Measurements from ENCODE around the gene SUPT5H. TPM values are rescaled to one million over a fixed set of nuclear protein-coding genes. Genes with fewer than 3 reads are reported as not detected.
A peak's percentile ranks its signal among the peaks of the same experiment; 100 is the strongest.

The SUPT5H gene
- total RNA-seq, 1 donor from 2014 or later: 140 TPM

- Mint-ChIP-seq H3K4me1 (peaks cover 34% of the 10 kb centered on the region), H3K27me3 (ENCODE audit: low read depth) (peaks cover under 1% of the 10 kb centered on the region), H3K27ac (ENCODE audit: unreplicated experiment) (peak overlapping the region; percentile 5), H3K36me3 (ENCODE audit: low read depth) (no peaks in the 10 kb centered on the region), H3K4me3 (peak overlapping the region; percentile 91), H3K9me3 (no peaks in the 10 kb centered on the region)
- no peak for TF ChIP-seq CTCF (conservative IDR thresholded peaks at IDR 0.05)
- DNase-seq (ENCODE audit: low read depth, low spot score): no peak
Observed at GRCh38 chr19:39401070-39401548, 44.3 kb upstream of the SUPT5H start.

GRCh38 chr19:39401549-39402345 is 43.6 kb upstream of the SUPT5H start:
- Mint-ChIP-seq H3K27me3 (ENCODE audit: low read depth) (peaks cover 4% of the 10 kb centered on the region), H3K27ac (ENCODE audit: unreplicated experiment) (peak overlapping the region; percentile 99), H3K4me3 (peak overlapping the region; percentile 91), H3K9me3 (no peaks in the 10 kb centered on the region), H3K4me1 (peaks cover 37% of the 10 kb centered on the region), H3K36me3 (ENCODE audit: low read depth) (no peaks in the 10 kb centered on the region)
- no peak for DNase-seq (ENCODE audit: low read depth, low spot score)
- no peak for TF ChIP-seq CTCF (conservative IDR thresholded peaks at IDR 0.05)

GRCh38 chr19:39402346-39403300 is 42.8 kb upstream of the SUPT5H start:
- Mint-ChIP-seq H3K4me3 (peak overlapping the region; percentile 91), H3K4me1 (peaks cover 37% of the 10 kb centered on the region), H3K9me3 (no peaks in the 10 kb centered on the region), H3K27me3 (ENCODE audit: low read depth) (peaks cover 9% of the 10 kb centered on the region), H3K36me3 (ENCODE audit: low read depth) (no peaks in the 10 kb centered on the region), H3K27ac (ENCODE audit: unreplicated experiment) (peak overlapping the region; percentile 99)
- TF ChIP-seq CTCF (conservative IDR thresholded peaks at IDR 0.05): no peak
- peak; percentile 67 for DNase-seq (ENCODE audit: low read depth, low spot score)

GRCh38 chr19:39403331-39404312 is 41.8 kb upstream of the SUPT5H start:
- Mint-ChIP-seq H3K4me1 (peaks cover 33% of the 10 kb centered on the region), H3K9me3 (no peaks in the 10 kb centered on the region), H3K27me3 (ENCODE audit: low read depth) (peaks cover 18% of the 10 kb centered on the region), H3K27ac (ENCODE audit: unreplicated experiment) (peak overlapping the region; percentile 38), H3K4me3 (peak overlapping the region; percentile 82), H3K36me3 (ENCODE audit: low read depth) (no peaks in the 10 kb centered on the region)
- peak; percentile 46 for DNase-seq (ENCODE audit: low read depth, low spot score)
- TF ChIP-seq CTCF (conservative IDR thresholded peaks at IDR 0.05): no peak
